ENCODE results near the gene KTI12.

Gene KTI12

DNA sequence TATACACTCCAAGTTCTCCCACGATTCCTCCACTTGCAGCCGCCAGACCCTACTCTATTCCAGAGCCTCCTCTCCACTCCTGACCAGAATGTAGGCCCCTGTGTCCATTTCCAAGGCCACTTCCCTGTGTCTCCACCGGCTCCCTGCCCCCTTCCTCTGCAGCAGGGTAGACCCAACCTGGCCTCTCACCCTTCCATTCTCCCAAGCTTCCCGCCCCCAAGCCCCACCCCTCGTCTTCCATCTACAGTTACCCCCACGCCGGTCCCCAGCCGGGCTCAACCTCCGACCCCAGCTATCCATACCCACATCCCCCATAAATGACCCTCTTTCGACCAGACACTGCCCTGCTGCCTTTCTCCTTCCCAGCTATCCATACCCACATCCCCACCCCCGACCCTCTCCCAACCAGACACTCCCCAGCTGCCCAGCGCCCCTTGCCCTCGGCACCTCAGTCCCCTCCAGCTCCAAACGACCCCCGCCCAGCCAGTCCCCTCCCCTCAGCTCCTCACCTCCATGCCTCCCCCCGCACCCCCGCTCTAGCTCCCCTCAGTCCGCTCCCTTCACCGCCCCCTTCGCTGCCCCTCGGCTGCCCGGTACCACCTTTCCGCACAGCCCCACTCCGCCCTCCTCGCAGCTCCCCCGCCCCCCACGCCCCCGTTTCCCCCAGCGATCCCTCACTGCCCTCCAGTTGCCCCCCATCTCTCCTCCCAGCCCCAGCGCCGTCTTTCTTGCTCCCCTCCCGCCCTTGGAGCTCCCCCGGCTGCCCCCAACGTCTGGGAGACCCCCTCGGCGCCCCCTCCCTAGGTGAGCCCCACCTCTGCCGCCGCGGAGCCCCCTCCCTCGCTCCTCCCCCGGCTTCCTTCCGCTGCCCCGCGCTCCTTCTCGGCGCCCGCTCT lies 43.8 kb downstream of the KTI12 start:
- DNase-seq (ENCODE audit: extremely low read depth in 1 of 2, low read depth in 1 of 2), result no peak

DNA sequence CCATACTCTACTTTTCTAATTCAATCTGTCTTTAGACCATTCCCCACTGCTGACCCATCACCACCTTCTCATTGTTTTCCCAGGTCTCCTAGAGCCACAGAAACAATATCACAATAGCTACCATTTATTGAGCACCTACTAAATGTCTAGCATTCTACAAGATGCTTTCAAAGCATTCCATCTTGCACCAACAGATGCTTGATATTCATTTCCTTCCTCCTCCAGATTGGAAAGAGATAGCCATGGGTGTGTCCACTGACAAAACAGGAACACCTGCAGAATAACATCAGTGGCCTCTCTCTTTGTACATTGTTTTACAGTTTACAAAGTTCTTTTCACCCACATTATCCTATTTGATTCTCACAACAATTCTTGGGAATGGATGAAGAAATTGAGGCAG lies 45.4 kb downstream of the KTI12 start:
- no peak for DNase-seq (ENCODE audit: extremely low read depth in 1 of 2, low read depth in 1 of 2)

- DNase-seq (ENCODE audit: extremely low read depth in 1 of 2, low read depth in 1 of 2), result no peak
These were observed 46.9 kb downstream of the KTI12 start for GRCh38 chr1:51986718-51987117.

DNA sequence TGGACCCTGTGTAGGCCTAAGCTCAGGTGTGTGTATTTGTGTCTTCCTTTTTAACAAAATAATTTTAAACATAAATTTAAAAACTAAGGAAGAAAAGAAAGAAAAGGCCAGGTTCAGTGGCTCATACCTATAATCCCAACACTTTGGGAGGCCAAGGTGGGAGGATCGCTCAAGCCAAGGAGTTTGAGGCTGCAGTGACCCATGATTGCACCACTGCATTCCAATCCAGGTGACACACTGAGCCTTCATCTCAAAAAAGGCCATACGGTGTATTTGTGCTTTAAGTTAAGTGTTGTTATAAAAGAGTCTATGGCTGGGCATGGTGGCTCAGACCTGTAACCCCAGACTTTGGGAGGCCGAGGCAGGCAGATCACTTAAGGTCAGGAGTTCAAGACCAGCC lies 51.4 kb downstream of the KTI12 start:
- DNase-seq (ENCODE audit: extremely low read depth in 1 of 2, low read depth in 1 of 2), result no peak
